ENCODE results near the gene ANXA1. TPM values are rescaled to one million over a fixed set of nuclear protein-coding genes. Genes with fewer than 3 reads are reported as not detected.

The ANXA1 gene
- total and polyA plus RNA-seq, 2 donors (not counting 3 experiments of a cell fraction or from before 2014, with no cell fraction given): 403 to 525 TPM

DNA sequence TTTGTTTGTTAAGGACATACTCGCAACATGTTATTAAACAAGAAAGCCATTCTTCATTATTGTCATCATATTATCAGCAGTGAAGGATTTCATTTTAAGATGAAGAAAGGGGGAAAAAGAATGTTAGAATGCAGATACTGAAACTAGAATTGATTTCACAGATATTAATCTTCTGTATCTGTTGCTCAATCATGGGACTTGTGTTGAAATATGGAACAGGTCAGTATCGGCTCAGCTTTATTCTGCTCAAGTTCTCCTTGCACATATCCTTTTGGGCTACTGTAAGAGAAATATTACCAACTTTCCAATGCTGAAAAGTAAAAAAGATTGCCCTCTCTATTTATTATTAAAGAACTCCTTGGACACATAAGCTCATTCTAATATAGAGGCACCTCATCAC is 13.8 kb upstream of the ANXA1 start:
- FAIRE-seq: no peak
- CTCF ChIA-PET: interaction anchor here (1.0 kb wide), 2 partner anchors 14 to 18 kb away, joined by 4 to 5 read pairs; partner anchors contain the start of gene ANXA1
- intact Hi-C loops (cut with micrococcal nuclease): no loop called here

DNA sequence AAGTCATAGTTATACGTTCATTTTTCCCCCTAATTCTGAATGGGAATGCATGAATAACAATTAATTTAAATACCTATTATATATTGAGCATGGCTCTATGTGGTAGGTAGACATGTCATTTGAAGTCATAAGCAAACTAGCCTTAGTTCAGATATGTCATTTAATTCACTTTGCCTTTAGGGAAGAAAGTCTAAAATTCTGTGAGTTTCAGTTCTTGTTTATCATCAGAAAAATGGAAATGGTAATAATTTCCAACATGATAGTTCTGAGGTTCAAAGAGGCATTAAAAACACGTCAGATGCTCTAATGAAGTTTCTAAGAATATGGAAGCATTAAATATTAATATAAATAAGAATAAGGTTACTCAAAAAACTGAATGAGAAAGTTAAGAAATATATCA is 13.1 kb upstream of the ANXA1 start:
- no peak overlapping the region for H3K4me3 ChIP-seq (replicated peaks in 1 of 3; ENCODE audit: insufficient read depth in 1 of 3, low read depth in 1 of 3, low read length in 3 of 3)
- no peaks in the 10 kb centered on the region for H4K20me1 ChIP-seq (replicated peaks; ENCODE audit: control insufficient read depth, extremely low read depth, insufficient read depth, low read length)
- H3K9me3 ChIP-seq (replicated peaks; ENCODE audit: control insufficient read depth, insufficient read depth, low read length): no peaks in the 10 kb centered on the region
- no peaks in the 10 kb centered on the region for H3K9me1 ChIP-seq (replicated peaks; ENCODE audit: control insufficient read depth, extremely low read depth, insufficient read depth, low read length)
- H3K36me3 ChIP-seq (ENCODE audit: control insufficient read depth in 2 of 2, extremely low read depth in 1 of 2, insufficient read depth in 2 of 2, low read length in 2 of 2): no peaks in the 10 kb centered on the region
- FAIRE-seq (no peak), DNase-seq (ENCODE audit: low read depth, low spot score) (no peak)
- no peak for TF ChIP-seq MYC (IDR thresholded peaks at IDR 0.05; ENCODE audit: low read depth, low read length)
- TF ChIP-seq POLR2AphosphoS5 (IDR thresholded peaks at IDR 0.05; ENCODE audit: insufficient read depth, low read depth, low read length): no peak
- TF ChIP-seq, protein P1, sequence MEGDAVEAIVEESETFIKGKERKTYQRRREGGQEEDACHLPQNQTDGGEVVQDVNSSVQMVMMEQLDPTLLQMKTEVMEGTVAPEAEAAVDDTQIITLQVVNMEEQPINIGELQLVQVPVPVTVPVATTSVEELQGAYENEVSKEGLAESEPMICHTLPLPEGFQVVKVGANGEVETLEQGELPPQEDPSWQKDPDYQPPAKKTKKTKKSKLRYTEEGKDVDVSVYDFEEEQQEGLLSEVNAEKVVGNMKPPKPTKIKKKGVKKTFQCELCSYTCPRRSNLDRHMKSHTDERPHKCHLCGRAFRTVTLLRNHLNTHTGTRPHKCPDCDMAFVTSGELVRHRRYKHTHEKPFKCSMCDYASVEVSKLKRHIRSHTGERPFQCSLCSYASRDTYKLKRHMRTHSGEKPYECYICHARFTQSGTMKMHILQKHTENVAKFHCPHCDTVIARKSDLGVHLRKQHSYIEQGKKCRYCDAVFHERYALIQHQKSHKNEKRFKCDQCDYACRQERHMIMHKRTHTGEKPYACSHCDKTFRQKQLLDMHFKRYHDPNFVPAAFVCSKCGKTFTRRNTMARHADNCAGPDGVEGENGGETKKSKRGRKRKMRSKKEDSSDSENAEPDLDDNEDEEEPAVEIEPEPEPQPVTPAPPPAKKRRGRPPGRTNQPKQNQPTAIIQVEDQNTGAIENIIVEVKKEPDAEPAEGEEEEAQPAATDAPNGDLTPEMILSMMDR (IDR thresholded peaks at IDR 0.05; ENCODE audit: extremely low read depth in 1 of 2, insufficient read depth in 1 of 2, low read depth in 1 of 2, low read length in 2 of 2): no peak
- no peak for TF ChIP-seq GATA2 (IDR thresholded peaks at IDR 0.05; ENCODE audit: insufficient read depth, insufficient read length, low read depth, low read length)
- TF ChIP-seq EZH2 (IDR thresholded peaks at IDR 0.05; ENCODE audit: borderline replicate concordance, low read depth, low read length, severe bottlenecking): no peak
- TF ChIP-seq JUN (IDR thresholded peaks at IDR 0.05; ENCODE audit: borderline replicate concordance, insufficient read depth, insufficient read length, low read depth): no peak
- TF ChIP-seq FOS (IDR thresholded peaks at IDR 0.05; ENCODE audit: borderline replicate concordance, insufficient read depth, low read length): no peak
- TF ChIP-seq, protein P2, sequence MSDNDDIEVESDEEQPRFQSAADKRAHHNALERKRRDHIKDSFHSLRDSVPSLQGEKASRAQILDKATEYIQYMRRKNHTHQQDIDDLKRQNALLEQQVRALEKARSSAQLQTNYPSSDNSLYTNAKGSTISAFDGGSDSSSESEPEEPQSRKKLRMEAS (IDR thresholded peaks at IDR 0.05; ENCODE audit: insufficient read depth, insufficient read length): no peak
- TF ChIP-seq POLR2A (IDR thresholded peaks at IDR 0.05; ENCODE audit: low read depth, low read length): no peak
- H3K4me2 ChIP-seq (ENCODE audit: insufficient read depth, low read length): no peak overlapping the region
- no TSS peak for BruUV-seq (replicated peaks)
- ChIA-PET CTCF (interaction anchor here (0.9 kb wide), 1 partner anchor 11 kb away, joined by 3 read pairs; no protein-coding TSS in a partner anchor), POLR2A (no interaction called here)
- H3K79me2 ChIP-seq (ENCODE audit: control insufficient read depth, insufficient read depth, low read length): no peaks in the 10 kb centered on the region
- intact Hi-C loops (cut with micrococcal nuclease): no loop called here
- no peak overlapping the region for H3K9ac ChIP-seq (replicated peaks; ENCODE audit: extremely low read depth, insufficient read depth, low read length)
- H3K27ac ChIP-seq (ENCODE audit: insufficient read depth, low read depth, low read length): no peak overlapping the region
- dilution Hi-C loops (cut with MboI; ENCODE audit: extremely low pct_ligation_motif_present, low sequenced_read_pairs): no loop called here
- H3K4me1 ChIP-seq (ENCODE audit: control insufficient read depth, extremely low read depth, insufficient read depth, low read length): peaks cover 17% of the 10 kb centered on the region
- no peaks in the 10 kb centered on the region for H3K27me3 ChIP-seq (ENCODE audit: control insufficient read depth in 2 of 2, insufficient read depth in 2 of 2, low read length in 2 of 2)
- no peak overlapping the region for H2AFZ ChIP-seq (ENCODE audit: low read depth, low read length)

More for the DNA sequence above, 13.8 kb upstream of the ANXA1 start:
- Histone ChIP-seq H4K20me1 (replicated peaks; ENCODE audit: control insufficient read depth, extremely low read depth, insufficient read depth, low read length) (no peaks in the 10 kb centered on the region), H3K9ac (replicated peaks; ENCODE audit: extremely low read depth, insufficient read depth, low read length) (no peak overlapping the region), H3K36me3 (ENCODE audit: control insufficient read depth in 2 of 2, extremely low read depth in 1 of 2, insufficient read depth in 2 of 2, low read length in 2 of 2) (no peaks in the 10 kb centered on the region), H3K4me3 (replicated peaks in 1 of 3; ENCODE audit: insufficient read depth in 1 of 3, low read depth in 1 of 3, low read length in 3 of 3) (no peak overlapping the region), H2AFZ (ENCODE audit: low read depth, low read length) (no peak overlapping the region), H3K27ac (ENCODE audit: insufficient read depth, low read depth, low read length) (no peak overlapping the region), H3K9me1 (replicated peaks; ENCODE audit: control insufficient read depth, extremely low read depth, insufficient read depth, low read length) (no peaks in the 10 kb centered on the region), H3K4me2 (ENCODE audit: insufficient read depth, low read length) (no peak overlapping the region), H3K9me3 (replicated peaks; ENCODE audit: control insufficient read depth, insufficient read depth, low read length) (no peaks in the 10 kb centered on the region), H3K4me1 (ENCODE audit: control insufficient read depth, extremely low read depth, insufficient read depth, low read length) (peaks cover 18% of the 10 kb centered on the region), H3K27me3 (ENCODE audit: control insufficient read depth in 2 of 2, insufficient read depth in 2 of 2, low read length in 2 of 2) (no peaks in the 10 kb centered on the region), H3K79me2 (ENCODE audit: control insufficient read depth, insufficient read depth, low read length) (no peaks in the 10 kb centered on the region)
- dilution Hi-C loops (cut with MboI; ENCODE audit: extremely low pct_ligation_motif_present, low sequenced_read_pairs): no loop called here
- no peak for TF ChIP-seq JUN (IDR thresholded peaks at IDR 0.05; ENCODE audit: borderline replicate concordance, insufficient read depth, insufficient read length, low read depth)
- TF ChIP-seq, protein P1 (IDR thresholded peaks at IDR 0.05; ENCODE audit: extremely low read depth in 1 of 2, insufficient read depth in 1 of 2, low read depth in 1 of 2, low read length in 2 of 2): no peak
- no TSS peak for BruUV-seq (replicated peaks)
- no peak for DNase-seq (ENCODE audit: low read depth, low spot score)
- POLR2A ChIA-PET: no interaction called here
